Superior temporal gyrus (tissue), 1 donor: Measurements from ENCODE around the gene PDIA6.

Experiments used
- DNase-seq: peaks from one replicate; pipeline ENCODE4 v3.0.0-alpha.2; 2016; ENCODE audit errors: extremely low spot score

PDIA6 gene

DNA sequence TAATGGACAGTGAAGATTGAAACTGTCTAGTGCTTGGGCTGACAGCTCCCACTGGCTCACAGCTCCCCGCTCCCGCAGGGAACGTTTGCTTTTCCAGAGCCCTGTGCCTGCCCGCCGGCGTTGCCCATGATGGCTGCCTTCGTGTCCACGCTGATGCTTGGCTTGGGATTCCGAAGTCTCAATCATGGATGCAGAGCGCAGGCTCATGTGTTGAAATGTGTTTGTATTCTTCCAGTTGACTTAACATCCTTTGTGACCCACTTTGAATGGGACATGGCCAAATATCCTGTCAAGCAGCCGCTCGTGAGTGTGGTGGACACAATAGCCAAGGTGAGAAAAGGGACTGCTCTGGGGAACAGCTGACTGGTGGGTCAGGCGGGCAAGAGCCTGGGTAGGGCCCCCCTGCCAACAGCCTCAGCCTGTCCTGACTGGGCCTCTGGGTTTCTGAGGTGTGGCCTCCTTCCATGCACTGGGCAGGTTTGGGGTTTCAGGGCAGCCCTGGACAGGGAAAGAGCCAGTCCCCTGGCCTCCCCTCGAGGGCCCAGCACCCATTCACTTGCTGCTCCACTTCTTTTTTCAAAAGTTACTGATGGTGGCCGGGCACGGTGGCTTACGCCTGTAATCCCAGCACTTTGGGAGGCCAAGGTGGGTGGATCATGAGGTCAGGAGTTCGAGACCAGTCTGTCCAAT is 48.3 kb downstream of the PDIA6 start:
- no peak for DNase-seq

DNA sequence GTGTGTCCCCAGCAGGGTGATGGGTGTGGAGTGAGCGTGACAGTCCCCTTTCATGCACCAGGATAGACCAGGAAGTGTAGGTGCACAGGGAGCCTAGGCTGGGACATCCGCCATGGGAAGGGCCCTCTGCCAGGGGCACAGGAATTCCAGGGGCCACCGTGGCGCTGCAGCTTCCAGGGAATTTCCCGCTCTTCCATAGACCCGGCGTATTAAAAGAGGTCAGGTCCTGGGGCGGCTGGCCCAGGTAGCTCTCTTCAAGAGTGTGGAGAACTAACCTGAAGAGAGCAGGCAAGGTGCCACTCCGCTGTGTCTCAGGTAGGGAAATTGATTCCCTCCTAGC is 49.2 kb downstream of the PDIA6 start:
- no peak for DNase-seq

DNA sequence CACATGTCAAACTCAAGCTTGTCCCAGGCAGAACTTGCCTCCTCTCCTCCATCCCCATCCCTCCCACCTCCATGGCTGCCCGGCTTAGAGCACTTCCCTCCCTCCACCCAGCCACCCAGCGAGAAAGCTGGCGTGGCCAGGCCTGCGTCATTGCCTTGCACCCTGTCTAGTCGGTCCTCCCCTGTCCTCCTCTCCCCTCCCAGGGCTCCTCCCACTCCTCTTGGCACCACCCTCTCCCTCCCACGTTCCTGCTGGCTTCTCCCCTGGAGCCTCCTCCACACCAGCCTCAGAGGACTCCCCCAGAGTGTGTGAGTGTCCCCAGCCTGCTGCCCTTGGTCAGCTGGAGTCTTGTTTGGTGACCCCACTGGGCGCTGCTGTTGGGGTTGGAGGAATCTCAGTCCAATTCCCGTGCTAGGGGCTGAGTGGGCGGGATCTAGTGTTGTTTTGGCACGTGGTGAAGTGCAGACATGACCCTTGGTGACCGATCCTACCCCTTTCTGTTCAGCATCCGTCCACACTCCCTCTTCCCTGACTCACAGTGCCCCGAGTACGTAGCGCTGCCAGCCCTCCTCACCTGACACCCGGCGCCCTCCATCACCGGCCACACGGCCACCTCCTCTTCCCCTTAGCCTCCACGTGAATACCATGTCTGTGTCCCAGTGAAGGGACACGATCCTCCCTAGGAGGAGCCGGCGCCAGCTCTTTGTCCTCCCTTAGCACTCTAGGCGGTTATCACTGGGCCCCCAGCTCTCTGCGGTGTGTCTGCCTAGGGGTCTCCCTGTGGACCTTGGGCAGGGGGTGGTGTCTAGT is 49.7 kb downstream of the PDIA6 start:
- DNase-seq: no peak

DNA sequence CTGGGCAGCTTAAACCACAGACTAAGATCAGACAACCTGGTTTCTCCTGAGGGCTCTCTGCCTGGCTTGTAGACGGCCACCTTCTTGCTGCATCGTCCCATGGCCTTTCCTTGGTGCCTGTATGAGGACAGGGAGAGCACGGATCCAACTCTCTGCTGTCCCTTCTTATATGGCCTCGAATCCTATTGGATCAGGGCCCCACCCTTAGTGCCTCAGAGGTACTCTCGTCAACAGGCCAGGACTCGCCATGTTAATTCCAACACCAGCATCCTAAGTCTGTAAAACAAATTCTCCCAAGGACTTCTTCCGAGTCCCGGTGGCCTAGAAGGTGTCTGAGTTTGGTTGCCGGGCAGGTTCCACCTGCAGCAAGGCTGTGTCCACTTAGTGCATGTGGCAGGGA is 51.0 kb downstream of the PDIA6 start:
- no peak for DNase-seq

DNA sequence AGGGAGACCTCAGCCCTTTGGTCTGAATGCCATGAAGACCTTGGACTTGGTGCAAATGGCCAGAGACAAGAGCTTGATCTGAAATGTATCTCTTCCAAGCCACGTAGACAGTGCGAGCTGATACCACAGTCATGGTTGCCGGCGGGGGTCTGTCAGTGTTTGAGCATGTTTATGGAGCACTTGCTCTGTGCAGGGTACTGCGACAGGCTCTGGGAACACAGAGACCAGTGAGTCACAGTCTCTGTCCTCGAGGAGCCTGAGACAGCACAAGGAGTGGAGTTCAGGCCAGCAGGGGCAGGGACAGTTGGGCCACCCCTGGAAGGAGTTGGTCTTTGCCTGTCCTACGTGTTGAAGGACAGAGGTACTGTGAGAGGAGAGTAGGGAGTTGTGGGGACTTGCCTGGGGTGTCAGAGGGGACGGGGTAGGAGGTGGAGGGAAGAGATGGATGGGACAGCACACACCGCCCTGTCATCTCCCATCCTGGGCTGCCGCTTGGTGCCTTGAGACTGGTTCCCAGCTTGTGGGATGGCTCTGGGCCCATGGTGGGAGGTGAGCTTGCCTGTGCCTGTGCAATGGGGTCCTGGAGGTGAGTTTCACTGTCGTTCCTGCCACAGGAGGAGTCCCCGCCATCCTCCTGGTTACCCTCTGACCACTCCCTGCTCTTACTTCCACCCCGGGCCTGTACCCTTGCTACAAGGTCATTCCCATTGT is 51.6 kb downstream of the PDIA6 start:
- DNase-seq: no peak

DNA sequence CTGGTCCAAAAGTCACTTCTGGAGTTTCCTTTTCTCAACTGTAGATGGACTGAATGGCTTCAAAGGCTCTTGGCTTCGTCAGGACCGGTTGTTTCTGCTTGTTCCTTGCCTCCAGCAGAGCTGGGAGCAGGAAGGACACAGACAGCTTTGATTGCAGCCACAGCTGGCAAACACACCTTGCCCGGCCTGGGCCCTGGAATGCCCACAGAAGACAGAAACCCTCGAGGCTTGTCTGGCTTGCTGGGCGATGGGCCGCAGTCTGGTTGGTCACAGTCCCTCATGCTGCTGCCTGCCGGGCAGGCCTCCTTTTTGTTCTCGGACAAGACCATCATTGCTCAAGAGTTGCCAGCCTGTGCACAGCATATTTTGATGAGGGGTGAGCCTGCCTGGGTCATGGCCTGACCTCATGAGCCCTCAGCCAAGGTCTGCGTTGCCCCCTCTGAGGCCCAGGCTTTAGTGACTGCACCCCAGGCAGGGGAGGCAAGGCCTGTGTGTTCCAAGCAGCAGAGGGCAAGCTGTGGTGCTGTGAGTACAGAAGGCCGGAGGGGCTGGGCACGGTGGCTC is 53.4 kb downstream of the PDIA6 start:
- no peak for DNase-seq

DNA sequence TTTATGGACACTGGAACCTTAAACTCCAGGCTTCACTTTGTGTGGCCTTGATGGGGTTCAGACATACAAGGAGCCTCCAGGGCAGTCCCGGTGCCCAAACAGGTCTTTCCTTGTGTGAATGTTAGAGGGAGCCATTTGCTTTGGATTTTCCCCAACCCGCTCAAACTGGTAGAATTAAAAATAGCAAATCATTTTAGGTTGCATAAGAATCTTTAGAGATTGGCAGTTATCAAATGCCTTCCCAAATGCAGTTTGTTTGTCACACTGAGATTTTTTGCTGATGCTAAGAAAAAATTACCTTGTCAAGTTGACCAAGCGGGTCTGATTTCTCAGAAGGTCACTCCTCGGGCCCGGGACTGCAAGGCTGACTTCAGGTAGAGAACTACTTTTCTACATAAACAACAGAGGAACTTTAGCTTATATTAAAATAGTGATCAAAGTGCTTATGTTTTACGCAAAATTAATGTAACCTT is 54.7 kb downstream of the PDIA6 start:
- DNase-seq: no peak

DNA sequence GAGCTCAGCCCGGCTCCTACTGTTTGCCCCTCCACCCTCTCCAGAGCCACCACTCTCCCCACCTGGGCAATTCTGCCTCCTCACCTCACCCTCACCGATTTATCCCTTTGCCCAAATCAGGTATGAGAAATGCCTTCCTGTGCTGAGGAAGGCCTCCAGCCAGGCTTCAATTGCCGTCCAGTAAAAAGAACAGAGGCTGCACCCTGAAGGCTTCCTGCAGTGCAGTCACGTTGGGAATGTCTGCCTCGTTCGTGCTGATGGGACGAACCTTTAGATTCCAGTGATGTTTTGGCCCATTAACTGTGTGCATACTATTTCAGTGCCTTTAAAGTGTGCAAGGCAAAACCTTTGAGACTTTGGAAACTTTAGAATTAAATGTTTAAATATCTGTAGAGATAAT is 57.0 kb downstream of the PDIA6 start:
- DNase-seq: no peak

DNA sequence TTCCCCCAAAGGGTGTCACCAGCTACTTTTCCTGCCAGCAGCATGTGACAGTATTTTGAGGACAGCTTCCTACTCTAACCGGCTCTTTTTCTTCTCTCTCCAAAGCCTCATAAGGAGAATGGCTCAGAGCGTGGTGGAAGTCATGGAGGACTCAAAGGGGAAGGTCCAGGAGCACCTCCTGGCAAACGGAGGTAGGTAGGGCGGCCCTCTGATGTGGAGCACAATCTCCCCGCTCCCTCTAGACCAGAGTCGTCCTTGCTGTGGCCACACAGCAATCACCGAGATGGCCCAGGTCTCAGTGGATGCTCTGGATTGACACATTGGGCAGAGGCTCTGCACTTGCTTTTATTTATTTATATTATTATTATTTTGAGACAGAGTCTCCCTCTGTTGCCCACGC is 58.7 kb downstream of the PDIA6 start:
- no peak for DNase-seq

DNA sequence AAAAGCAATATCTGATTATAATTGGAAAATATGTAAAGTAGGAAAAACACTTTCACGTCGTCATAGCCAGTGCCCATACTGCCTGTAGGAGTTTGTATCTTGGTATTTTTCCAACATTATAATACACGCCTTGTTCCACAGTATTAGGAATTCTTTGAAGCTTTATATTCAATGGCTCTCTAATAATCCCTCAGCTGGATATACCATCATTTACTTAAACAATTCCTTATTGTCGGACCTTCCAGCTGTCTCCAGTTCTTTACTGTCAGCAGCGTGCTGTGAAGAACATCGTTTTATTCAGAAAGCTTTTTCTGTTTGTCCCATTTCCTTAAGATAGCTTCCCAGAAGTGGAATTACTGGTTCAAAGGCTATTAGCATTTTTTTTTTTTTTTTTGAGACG is 59.4 kb downstream of the PDIA6 start:
- no peak for DNase-seq

DNA sequence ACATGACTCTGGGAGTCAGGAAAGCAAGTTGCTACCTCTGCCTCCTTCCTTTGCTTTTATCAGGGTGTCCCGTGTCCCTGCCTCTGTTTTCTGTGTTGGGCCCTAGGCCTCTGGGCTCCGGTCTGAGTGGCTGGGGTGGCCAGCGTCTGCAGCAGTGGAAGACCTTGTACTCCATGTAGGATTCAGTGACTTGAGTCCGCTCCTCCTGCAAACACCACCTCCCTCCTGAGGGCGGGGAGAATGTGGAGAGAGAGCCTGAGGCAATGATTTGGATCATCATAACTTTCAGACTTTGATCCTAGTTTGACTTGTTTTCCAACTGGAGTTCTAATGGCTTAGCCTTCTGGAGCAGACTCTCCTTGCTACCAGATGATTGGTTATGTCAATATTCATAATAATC is 60.3 kb downstream of the PDIA6 start:
- DNase-seq: no peak

DNA sequence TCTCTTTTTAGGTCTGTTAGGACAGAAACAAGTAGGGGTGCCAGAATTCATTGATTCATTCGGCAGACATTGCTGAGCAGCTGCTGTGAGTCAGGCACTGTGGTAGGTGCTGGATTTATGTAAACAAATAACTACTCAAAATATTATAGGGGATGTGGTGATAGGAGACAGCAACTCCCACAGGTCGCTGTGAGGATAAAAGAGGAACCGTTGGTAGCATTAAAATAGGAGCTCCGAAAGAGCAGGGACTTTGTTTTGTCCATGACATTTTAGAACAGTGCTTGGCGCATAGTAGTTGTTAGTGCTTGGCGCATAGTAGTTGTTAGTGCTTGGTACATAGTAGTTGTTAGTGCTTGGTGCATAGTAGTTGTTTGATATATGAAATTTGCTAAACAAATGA is 62.0 kb downstream of the PDIA6 start:
- DNase-seq: no peak

DNA sequence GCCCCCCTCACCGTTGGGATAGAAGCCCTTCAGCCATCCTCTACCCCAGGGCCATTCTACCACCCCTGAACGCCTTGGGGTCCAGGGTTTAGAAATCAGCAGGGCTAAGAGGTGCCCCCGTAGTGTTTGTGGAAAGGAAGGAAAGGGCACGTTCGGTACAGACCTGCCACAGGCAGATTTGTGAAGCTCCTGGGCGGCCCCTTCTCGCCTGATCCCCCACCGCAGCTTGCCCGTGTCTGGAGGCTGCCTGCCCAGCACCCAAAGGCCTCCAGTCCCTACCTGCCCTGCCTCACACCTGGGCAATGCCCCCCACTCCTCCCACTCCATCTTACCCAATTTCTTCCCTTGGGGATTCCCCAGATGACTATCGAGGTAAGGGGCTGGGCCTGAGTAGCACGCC is 69.9 kb downstream of the PDIA6 start:
- DNase-seq: no peak

DNA sequence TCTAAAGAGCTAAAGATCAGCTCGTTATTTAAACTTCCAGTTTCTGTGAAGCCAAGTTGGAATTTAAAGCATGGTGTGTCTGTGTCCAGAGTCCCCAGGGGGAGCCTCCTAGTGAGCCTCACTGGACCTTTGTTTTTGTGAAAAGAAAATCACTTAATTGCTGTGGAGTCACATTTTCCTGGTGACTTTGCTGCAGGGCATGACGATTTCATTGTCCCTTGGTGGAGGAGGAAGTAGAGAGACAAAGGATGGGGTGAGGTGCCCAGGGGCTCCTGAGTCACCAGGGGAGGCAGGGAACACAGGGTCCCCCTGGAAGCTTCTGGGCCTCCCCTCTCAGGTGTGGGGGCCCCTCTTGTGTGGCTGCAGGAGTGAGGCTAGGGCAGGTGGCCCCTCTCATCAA is 71.4 kb downstream of the PDIA6 start:
- DNase-seq: no peak

DNA sequence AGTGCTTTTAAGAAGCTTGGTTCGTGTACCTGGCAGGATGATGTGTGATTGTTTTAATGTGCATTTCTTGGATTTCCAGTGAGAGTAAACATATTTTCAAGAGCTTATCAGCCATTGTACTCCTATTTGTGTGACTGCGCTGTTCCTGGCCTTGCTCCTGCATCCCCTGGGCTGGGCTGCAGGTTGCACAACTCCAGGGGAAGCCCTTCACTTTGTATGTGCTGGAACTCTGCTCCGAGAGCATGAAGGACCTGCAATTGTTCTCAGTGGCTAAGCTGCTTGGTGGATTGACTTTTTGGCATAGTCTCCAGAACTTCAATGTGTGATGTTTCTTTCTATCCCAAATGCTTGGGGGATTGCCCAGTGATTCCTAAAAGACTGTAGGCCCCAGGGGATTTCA is 72.4 kb downstream of the PDIA6 start:
- no peak for DNase-seq

DNA sequence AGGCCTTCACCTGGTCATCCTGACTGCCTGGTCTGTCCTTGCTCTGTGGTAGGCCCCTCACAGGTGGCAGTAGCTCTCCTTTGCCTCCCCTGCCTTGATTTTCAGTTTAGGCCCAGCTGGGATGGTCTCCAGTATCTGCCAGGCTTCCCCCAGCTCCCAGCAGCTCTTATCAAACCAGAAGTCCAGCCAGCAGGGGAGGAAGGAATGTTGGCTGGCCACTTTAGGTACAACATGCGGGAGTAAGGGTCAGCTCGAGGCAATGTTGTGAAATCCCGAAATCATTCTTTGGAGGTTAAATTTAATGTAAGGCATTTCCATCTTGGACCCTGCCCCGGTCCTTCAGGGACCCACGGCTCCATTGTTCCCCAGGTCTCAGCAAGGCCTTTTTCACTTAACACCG is 74.4 kb downstream of the PDIA6 start:
- DNase-seq: no peak

DNA sequence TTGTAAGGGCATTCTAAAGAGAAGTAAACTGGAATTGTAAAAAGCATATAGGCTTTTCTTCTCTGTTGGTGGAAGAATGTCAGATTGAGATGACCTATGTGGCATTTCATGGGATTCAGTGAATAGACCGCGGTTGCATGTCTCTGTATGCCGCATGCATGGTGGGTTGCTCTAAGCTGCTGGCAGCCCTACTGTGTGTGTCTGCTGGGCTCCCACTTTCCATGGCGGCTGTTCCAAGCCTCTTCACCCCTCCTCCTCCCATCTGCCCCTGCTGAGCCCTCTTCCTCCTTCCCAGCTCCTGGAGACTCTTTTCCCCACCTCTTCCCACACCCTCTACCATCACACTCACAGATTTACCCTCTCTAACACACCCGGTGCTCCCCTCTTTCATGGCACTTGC is 78.6 kb downstream of the PDIA6 start:
- no peak for DNase-seq

DNA sequence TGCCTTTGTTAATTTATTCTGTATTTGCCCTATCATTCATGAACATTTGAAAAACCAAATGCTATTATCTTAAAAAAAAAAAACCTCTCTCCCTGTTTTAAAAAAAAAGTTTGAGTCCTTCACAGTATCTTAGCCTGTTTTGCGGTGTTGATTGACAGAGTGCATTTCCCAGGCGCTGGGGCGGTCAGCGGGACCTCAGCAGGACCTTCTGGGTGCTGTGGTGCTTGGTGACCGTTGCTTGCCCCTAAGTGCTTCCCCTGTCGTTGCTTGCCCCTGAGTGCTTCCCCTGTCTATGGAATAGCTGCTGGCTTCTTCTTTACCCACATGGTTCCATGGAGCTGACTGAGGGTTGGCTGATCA is 79.0 kb downstream of the PDIA6 start:
- no peak for DNase-seq
